ENCODE results near the gene GRAMD1B.

GRAMD1B gene

DNA sequence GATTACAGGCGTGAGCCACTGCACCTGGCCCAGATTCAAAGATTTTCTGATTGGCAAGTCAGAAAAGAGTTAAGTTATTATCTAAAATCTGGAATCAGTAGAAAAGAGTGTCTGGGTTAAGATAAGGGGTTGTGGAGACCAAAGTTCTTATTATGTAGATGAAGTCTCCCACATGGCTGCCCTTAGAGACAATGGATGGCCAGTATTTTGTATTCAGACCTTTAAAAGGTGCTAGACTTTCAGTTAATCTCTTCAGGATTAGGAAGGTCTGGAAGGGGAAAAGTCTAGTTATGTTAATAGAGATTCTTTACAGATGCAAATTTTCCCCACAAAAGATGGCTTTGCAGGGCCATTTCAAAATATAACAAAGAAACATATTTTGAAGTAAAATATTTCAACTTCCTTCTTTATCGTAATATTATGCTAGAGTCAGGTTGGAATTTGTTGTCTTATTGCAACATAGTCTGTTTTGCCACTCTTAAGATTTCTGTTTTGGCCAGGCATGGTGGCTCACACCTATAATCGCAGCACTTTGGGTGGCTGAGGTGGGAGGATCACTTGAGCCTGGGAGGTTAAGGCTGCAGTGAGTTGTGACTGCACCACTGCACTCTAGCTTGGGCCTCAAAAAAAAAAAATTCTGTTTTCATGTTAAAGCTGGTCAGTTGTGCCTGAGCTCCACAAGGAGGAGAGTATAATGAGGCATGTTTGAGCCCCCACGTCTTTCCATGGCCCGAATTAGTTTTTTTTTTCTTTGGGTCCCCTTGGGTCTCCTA, 14.0 kb downstream of the GRAMD1B start:
- H3K4me3 ChIP-seq (ENCODE audit: low read depth, low read length): no peak overlapping the region
- no peak for DNase-seq (ENCODE audit: low read depth)
- TF ChIP-seq, protein P1, sequence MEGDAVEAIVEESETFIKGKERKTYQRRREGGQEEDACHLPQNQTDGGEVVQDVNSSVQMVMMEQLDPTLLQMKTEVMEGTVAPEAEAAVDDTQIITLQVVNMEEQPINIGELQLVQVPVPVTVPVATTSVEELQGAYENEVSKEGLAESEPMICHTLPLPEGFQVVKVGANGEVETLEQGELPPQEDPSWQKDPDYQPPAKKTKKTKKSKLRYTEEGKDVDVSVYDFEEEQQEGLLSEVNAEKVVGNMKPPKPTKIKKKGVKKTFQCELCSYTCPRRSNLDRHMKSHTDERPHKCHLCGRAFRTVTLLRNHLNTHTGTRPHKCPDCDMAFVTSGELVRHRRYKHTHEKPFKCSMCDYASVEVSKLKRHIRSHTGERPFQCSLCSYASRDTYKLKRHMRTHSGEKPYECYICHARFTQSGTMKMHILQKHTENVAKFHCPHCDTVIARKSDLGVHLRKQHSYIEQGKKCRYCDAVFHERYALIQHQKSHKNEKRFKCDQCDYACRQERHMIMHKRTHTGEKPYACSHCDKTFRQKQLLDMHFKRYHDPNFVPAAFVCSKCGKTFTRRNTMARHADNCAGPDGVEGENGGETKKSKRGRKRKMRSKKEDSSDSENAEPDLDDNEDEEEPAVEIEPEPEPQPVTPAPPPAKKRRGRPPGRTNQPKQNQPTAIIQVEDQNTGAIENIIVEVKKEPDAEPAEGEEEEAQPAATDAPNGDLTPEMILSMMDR (IDR thresholded peaks at IDR 0.05; ENCODE audit: low read depth, low read length, missing control alignments): no peak

DNA sequence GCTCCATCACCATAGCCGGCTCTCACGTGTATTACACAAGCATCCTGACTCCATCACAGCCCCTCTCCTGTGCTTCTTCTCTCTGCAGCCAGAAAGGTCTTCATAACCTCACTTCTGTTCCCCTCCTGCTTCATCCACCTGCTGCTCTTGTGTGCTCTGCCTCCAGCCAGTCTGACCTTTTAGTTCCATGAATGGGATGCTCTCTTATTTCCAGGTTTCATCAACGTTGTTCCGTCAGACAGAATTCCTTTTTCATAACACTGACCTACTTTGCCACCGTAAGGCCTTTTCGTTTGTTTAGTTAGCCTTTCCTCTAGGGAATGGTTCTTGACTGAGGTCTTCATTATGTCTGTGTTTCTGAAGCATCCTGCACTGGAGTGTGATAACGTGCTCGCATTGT, 18.8 kb downstream of the GRAMD1B start:
- H3K4me3 ChIP-seq (ENCODE audit: low read depth, low read length): no peak overlapping the region
- TF ChIP-seq, protein P1 (IDR thresholded peaks at IDR 0.05; ENCODE audit: low read depth, low read length, missing control alignments): no peak
- DNase-seq (ENCODE audit: low read depth): no peak

DNA sequence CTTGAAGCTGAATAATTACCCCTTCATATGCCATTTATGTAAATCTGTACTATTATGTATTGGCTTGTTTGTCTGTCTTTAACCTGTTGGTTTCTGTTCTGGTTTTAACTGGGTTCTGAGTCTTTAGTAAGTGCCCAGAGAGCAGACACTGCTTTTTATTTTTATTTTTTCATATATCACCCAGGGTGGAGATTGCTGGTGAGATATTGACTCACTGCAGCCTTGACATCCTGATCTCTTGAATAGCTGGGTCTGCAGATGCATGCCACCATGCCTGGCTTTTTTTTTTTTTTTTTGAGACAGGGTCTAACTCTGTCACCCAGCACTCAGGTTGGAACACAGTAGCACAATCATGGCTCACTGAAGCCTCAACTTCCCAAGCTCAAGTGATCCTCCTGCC, 19.4 kb downstream of the GRAMD1B start:
- no peak for DNase-seq (ENCODE audit: low read depth)
- TF ChIP-seq, protein P1 (IDR thresholded peaks at IDR 0.05; ENCODE audit: low read depth, low read length, missing control alignments): no peak
- no peak overlapping the region for H3K4me3 ChIP-seq (ENCODE audit: low read depth, low read length)

DNA sequence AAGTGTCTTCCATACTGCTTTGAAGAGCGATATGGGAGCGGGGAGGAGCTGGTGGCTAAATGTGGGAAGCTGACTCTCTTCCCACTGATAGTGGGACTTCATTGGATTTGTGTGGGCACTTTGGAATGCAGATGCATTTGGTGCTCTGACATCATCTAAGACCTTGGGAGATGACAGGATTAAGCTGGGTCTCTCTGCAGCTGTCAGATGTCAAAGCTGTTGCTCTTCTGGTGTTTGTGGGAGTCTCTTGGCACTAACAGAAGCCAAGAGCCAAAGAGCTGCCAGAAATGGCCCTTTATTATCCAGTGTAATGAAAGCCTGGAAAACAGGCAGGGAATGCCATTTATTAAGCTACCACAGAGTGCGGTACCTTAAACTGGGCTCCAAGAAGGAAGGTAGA, 20.6 kb downstream of the GRAMD1B start:
- TF ChIP-seq, protein P1 (IDR thresholded peaks at IDR 0.05; ENCODE audit: low read depth, low read length, missing control alignments): no peak
- no peak for DNase-seq (ENCODE audit: low read depth)
- H3K4me3 ChIP-seq (ENCODE audit: low read depth, low read length): no peak overlapping the region

DNA sequence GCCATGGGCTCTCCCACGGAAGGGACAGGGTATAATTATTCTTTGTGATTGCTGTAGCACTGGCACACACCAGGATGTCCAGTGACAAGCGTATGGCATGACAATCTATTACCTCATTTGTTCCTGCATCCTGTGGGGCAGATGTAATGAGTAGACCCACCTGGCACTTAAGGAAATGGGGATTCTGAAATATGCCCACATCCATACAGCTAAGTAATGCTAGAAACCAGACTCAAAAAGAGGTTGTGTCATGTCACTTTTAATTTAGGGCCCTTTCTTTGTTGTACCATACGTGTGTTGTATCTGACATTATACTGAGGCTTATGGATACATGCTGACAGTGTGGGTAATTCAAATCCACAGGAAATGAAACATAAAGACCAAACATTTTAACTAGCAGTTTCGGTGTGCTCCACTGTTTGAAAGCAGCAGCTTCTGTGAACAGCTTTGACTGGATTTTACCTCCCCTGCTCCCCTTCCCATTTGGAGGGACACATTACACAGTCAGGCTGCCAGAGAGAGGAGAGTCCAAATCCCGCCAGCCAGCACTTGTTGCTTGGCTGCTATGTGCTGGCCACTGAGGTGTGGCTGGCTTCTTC, 21.2 kb downstream of the GRAMD1B start:
- TF ChIP-seq, protein P1 (IDR thresholded peaks at IDR 0.05; ENCODE audit: low read depth, low read length, missing control alignments): no peak
- H3K4me3 ChIP-seq (ENCODE audit: low read depth, low read length): no peak overlapping the region
- DNase-seq (ENCODE audit: low read depth): no peak

DNA sequence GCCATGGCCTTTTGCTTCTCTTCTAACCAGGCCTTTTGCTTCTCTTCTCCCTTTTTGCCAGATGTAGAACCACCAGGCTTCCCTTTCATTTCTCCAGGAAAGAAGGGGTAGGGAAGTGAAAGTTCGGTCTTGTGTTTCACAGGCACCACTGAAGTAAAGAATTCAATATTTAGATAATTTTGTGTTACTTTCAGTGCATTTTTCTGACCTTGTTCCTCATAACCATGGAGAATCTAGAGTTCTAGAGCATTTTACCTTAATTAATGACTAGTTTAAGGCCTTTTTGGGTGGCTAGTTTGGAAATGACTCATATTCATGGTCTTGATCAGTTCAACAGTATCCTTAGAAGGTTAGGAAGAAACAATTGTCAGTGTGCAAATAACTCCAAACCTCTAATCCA, 22.7 kb downstream of the GRAMD1B start:
- TF ChIP-seq, protein P1 (IDR thresholded peaks at IDR 0.05; ENCODE audit: low read depth, low read length, missing control alignments): no peak
- DNase-seq (ENCODE audit: low read depth): no peak
- H3K4me3 ChIP-seq (ENCODE audit: low read depth, low read length): no peak overlapping the region
